ENCODE results near the gene SOWAHB. TPM values are rescaled to one million over a fixed set of nuclear protein-coding genes. Genes with fewer than 3 reads are reported as not detected.

SOWAHB gene, protein sequence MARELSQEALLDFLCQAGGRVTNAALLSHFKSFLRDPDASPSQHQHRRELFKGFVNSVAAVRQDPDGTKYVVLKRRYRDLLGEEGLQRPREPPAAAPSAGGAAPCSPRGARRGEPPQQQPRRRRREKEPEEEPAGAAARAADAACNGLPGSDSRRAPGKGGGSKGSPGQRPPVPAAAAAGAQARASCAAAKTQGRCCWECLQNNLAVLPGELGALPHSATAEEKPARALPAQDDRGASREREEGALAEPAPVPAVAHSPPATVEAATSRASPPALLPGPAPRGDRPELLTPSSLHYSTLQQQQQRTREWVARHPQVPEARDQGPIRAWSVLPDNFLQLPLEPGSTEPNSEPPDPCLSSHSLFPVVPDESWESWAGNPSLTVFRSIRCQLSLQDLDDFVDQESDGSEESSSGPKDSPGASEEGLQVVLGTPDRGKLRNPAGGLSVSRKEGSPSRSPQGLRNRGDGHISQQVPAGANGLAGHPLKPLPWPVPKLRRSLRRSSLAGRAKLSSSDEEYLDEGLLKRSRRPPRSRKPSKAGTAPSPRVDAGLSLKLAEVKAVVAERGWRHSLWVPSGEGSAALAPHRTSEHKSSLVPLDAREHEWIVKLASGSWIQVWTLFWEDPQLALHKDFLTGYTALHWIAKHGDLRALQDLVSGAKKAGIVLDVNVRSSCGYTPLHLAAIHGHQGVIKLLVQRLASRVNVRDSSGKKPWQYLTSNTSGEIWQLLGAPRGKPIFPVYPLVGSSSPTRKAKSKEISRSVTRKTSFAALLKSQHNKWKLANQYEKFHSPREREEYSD
- total RNA-seq, result not detected in 2 replicates

DNA sequence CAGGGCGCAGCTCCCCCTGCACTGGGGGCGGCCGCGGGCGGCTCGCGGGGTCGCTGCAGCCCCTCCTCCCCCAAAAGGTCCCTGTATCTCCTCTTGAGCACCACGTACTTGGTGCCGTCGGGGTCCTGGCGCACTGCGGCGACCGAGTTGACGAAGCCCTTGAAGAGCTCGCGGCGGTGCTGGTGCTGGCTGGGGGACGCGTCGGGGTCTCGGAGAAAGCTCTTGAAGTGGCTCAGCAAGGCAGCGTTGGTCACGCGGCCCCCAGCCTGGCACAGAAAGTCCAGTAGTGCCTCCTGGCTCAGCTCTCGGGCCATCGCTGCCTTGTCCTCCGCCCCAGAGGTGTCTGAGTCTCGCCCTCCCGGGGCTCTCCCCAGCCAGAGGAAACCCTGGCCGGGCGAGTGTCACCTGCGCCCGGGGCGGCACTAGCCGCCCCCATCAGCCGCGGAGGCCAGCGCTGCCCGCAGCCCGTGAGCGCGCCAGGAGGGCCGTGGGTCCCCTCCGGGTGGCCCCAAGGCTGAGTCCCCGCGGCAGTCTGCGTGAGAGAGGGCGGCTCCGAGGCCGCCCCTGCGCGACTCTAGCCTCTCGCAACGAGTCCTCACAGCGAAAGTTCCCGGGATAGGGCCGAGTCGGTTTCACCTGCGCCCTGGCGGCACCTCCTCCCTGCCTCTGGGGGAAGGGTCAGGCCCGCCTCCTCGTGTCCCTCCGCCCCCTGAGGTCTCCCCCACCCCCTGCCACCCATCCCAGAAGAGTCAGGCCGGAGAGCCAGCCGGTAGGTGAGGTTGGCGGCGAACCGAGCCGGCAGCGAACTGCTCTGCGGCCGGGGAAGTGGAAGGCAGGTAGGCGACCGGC lies at the start of gene SOWAHB:
SOWAHB (minus strand) TSS at position 609 of the 849 bp plus-strand sequence; CDS start at position 314, 295 bp downstream.

Other genes with a start within 250 kb of the SOWAHB start
- 287 and 349 TPM in 2 replicates for gene SEPTIN11, start 51.6 kb upstream of the SOWAHB start, total RNA-seq
- 210 and 211 TPM in 2 replicates for gene CCNI, start 177.8 kb upstream of the SOWAHB start, total RNA-seq

All from thoracic aorta endothelial cell (primary cell).